Thymus (tissue), 11 donors: ENCODE results near the gene GLS. TPM values are rescaled to one million over a fixed set of nuclear protein-coding genes. Genes with fewer than 3 reads are reported as not detected.

Experiments
- DNase-seq, 9 donors: peaks; one replicate each; pipeline ENCODE4 v3.0.0-alpha.2; 2013; ENCODE audit warnings: low spot score in 9 of 9, low read depth in 6 of 9, missing footprints in 1 of 9
- H3K27ac ChIP-seq, 2 donors: one replicate each; pipeline ENCODE4 v1.5.1; 2013; ENCODE audit warnings: control low read depth in 1 of 2, low read depth in 1 of 2, low read length in 1 of 2, mild to moderate bottlenecking in 1 of 2, moderate library complexity in 1 of 2
- H3K27me3 ChIP-seq, 2 donors: one replicate each; pipeline ENCODE4 v1.5.1; 2013; ENCODE audit warnings: low read length in 1 of 2; ENCODE audit not compliant: control insufficient read depth in 2 of 2, insufficient read depth in 1 of 2
- H3K36me3 ChIP-seq, 2 donors: one replicate each; pipeline ENCODE4 v1.5.1; 2013; ENCODE audit warnings: low read length in 1 of 2, mild to moderate bottlenecking in 1 of 2, moderate library complexity in 1 of 2; ENCODE audit not compliant: control insufficient read depth in 2 of 2, insufficient read depth in 2 of 2
- H3K4me1 ChIP-seq, 2 donors: one replicate each; pipeline ENCODE4 v1.5.1; 2013; ENCODE audit warnings: low read length in 2 of 2; ENCODE audit not compliant: control insufficient read depth in 2 of 2, insufficient read depth in 2 of 2
- H3K4me3 ChIP-seq, 2 donors: one replicate each; pipeline ENCODE4 v1.5.1; 2013; ENCODE audit warnings: low read length in 2 of 2, control low read depth in 1 of 2, mild to moderate bottlenecking in 1 of 2
- H3K9me3 ChIP-seq, 2 donors: one replicate each; pipeline ENCODE4 v1.5.1; 2013; ENCODE audit warnings: low read length in 1 of 2, mild to moderate bottlenecking in 1 of 2; ENCODE audit not compliant: control insufficient read depth in 2 of 2, insufficient read depth in 1 of 2
- WGBS: extraction: QIAGEN DNeasy Blood & Tissue Kit; methylation state at CpG from one replicate; pipeline ENCODE4 v1.1.7; 2013; 5-methylcytosine and 5-hydroxymethylcytosine counted together
- polyA plus RNA-seq: library from polyadenylated mRNA; stranded (reverse); fragments of 200-250 nt; gene quantifications from one replicate; pipeline ENCODE4 v1.2.3, GENCODE V29; 2013
- total RNA-seq: library from RNA; stranded (reverse); fragments of 120-200 nt; gene quantifications from one replicate; pipeline ENCODE4 v1.2.4, GENCODE V29; 2013
- donor health status: healthy.

Gene GLS
- total and polyA plus RNA-seq, 2 donors, result 70.8 to 130 TPM

DNA sequence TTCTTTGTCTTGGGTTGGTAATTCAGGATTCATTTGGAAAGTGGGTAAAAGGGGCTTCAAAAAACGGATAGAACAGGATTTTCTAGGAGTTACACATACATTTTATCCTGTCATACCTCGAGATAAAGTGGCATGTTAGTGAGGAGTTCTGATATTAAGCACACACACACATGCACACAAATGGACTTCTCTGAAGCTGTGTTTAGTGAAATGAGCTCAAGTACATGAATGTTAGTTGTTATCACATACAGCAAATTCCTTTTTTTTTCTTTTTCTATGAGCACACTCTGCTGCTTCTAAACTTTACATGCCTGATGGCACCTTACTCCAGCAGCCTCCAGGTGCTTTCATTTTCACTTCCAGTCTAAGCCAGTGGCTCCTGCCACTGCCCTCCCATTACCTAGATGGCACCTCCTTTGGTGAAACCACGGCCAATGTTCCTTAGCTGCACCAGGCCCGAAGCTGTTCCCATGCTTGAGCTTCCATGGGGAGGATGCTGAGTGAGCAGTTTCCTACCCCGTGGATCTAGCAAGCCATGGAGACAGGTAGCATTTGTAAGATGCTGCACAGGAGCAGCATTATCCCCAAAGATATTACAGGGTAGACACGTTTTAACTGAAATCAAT lies 83.7 kb downstream of the GLS start:
- H3K4me1 ChIP-seq, result no peaks in the 10 kb centered on the region
- H3K36me3 ChIP-seq, result peaks cover 12 to 76% of the 10 kb centered on the region in 2 donors
- 86% methylated on average over 6 of the region's 6 CpGs for WGBS
- H3K27me3 ChIP-seq, result no peaks in the 10 kb centered on the region
- H3K9me3 ChIP-seq, result no peaks in the 10 kb centered on the region
- H3K4me3 ChIP-seq, result no peak overlapping the region
- no peak for DNase-seq
- peak overlapping the region in 1 of 2 donors; percentile 15 for H3K27ac ChIP-seq

- no peak for DNase-seq
- no peaks in the 10 kb centered on the region for H3K4me1 ChIP-seq
- WGBS, result 95% methylated on average over 2 of the region's 2 CpGs
- peaks cover 19 to 90% of the 10 kb centered on the region in 2 donors for H3K36me3 ChIP-seq
- no peak overlapping the region for H3K27ac ChIP-seq
- H3K4me3 ChIP-seq, result no peak overlapping the region
- H3K9me3 ChIP-seq, result no peaks in the 10 kb centered on the region
- H3K27me3 ChIP-seq, result no peaks in the 10 kb centered on the region
Measured at GRCh38 chr2:190965580-190966222, 85.1 kb downstream of the GLS start.

GRCh38 chr2:190968522-190968921 lies 87.9 kb downstream of the GLS start:
- Histone ChIP-seq H3K27me3 (no peaks in the 10 kb centered on the region), H3K27ac (no peak overlapping the region), H3K9me3 (no peaks in the 10 kb centered on the region), H3K4me3 (no peak overlapping the region), H3K36me3 (peaks cover 44 to 93% of the 10 kb centered on the region in 2 donors), H3K4me1 (no peaks in the 10 kb centered on the region)
- WGBS, result 97% methylated on average over 2 of the region's 2 CpGs
- DNase-seq, result no peak

DNA sequence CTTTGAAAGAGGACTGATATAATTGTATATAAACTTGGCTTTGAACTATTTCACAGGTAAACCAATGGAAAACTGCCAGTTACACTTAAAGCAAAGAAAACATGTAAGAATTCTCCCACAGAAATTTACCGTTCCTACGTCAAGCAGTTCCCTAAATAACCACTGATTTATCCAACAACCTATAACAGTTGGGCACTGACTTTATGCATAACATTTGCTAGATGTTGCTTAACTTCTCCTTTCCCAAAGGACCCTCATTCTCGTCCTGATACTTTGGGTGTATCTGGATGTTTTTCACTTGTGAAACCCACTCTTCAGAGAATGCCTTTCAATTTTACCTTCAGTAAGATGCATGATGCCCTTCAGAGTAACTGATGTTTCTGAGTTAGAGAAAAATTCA lies 89.5 kb downstream of the GLS start:
- no peaks in the 10 kb centered on the region for H3K27me3 ChIP-seq
- no peaks in the 10 kb centered on the region for H3K9me3 ChIP-seq
- no peaks in the 10 kb centered on the region for H3K4me1 ChIP-seq
- no peak overlapping the region for H3K4me3 ChIP-seq
- no peak for DNase-seq
- peaks cover 53 to 93% of the 10 kb centered on the region in 2 donors for H3K36me3 ChIP-seq
- WGBS, result 94% methylated on average over 3 of the region's 3 CpGs
- no peak overlapping the region for H3K27ac ChIP-seq

GRCh38 chr2:190970873-190971506 lies 90.4 kb downstream of the GLS start:
- Histone ChIP-seq H3K4me1 (no peaks in the 10 kb centered on the region), H3K36me3 (peaks cover 53 to 94% of the 10 kb centered on the region in 2 donors), H3K9me3 (no peaks in the 10 kb centered on the region), H3K27ac (no peak overlapping the region), H3K27me3 (no peaks in the 10 kb centered on the region), H3K4me3 (no peak overlapping the region)
- no peak for DNase-seq
- WGBS, result 82% methylated on average over 5 of the region's 5 CpGs

DNA sequence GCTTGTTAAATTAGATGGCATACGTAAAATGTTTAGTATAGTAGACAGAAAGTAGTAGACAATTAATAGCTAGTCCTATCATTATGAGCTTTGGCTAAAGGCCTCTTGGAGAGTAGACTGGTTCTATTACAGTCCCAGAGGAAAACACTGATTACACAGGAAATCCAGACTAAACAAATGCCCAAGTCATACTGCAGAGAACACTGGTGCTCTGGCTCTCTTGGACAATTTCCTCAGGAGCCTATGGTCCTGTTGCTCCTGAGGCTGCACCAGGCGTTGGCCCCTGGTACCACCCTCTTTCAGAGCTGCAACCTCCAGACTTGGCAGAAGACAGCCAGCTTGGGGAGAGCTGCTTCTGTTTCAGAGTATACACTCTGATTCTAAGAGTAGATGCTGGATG lies 91.6 kb downstream of the GLS start:
- Histone ChIP-seq H3K9me3 (no peaks in the 10 kb centered on the region), H3K4me3 (no peak overlapping the region), H3K36me3 (peaks cover 61 to 97% of the 10 kb centered on the region in 2 donors), H3K27ac (no peak overlapping the region), H3K4me1 (no peaks in the 10 kb centered on the region), H3K27me3 (no peaks in the 10 kb centered on the region)
- WGBS, result 98% methylated on average over 2 of the region's 2 CpGs
- no peak for DNase-seq

GRCh38 chr2:190972846-190973245 lies 92.2 kb downstream of the GLS start:
- no peaks in the 10 kb centered on the region for H3K4me1 ChIP-seq
- H3K27ac ChIP-seq, result no peak overlapping the region
- 97% methylated on average over 3 of the region's 3 CpGs for WGBS

DNA sequence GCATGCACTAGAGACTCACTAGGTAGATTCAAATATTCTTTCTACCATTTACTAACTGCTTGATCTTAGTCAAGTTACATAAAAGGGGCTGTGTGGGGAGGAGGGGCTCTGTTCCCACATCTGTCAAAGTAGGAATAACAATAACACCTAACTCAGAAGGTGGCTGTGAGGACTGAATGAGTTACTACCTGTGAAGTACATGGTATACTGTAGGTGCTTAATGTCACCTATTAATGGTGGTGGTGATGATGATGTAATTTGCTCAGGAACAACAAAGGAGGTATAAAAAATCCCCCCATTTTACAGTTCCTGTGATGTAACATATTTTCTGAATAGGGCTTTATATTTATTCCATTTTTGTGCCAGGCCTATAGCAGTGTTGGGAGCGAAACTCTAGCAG lies 92.6 kb downstream of the GLS start:
- Histone ChIP-seq H3K4me3 (no peak overlapping the region), H3K27me3 (no peaks in the 10 kb centered on the region), H3K36me3 (peaks cover 67 to 96% of the 10 kb centered on the region in 2 donors), H3K27ac (no peak overlapping the region), H3K4me1 (no peaks in the 10 kb centered on the region), H3K9me3 (no peaks in the 10 kb centered on the region)
- 97% methylated on average over 1 of the region's 1 CpG for WGBS
- DNase-seq, result no peak

More at GRCh38 chr2:190972846-190973245, 92.2 kb downstream of the GLS start:
- H3K36me3 ChIP-seq, result peaks cover 65 to 97% of the 10 kb centered on the region in 2 donors
- H3K27me3 ChIP-seq, result no peaks in the 10 kb centered on the region
- no peak for DNase-seq
- no peaks in the 10 kb centered on the region for H3K9me3 ChIP-seq
- no peak overlapping the region for H3K4me3 ChIP-seq
